CD4-positive, CD25-positive, alpha-beta regulatory T cell (primary cell): ENCODE measurements around the gene ACTR1A. TPM values are rescaled to one million over a fixed set of nuclear protein-coding genes. Genes with fewer than 3 reads are reported as not detected.

Experiments
- ATAC-seq, 2 donors: fragments of 150-1000 bp; cut with Tn5 transposase; one replicate each; pipeline ENCODE4 v1.10.0; 2021; ENCODE audit warnings: low read depth in 2 of 2, moderate number of reproducible peaks in 2 of 2, moderate library complexity in 1 of 2
- DNase-seq, 3 donors: peaks; one replicate each; pipeline versions ENCODE4 v3.0.0 to v3.0.0-alpha.2; 2012 to 2022; ENCODE audit warnings: mixed read lengths in 1 of 3
- H3K27ac ChIP-seq: one replicate; pipeline ENCODE4 v1.7.0; 2013; ENCODE audit warnings: mild to moderate bottlenecking, low read length; ENCODE audit not compliant: insufficient read depth, poor library complexity, severe bottlenecking
- H3K27me3 ChIP-seq: one replicate; pipeline ENCODE4 v1.7.0; 2013; ENCODE audit warnings: low read length; ENCODE audit not compliant: control insufficient read depth, insufficient read depth
- H3K36me3 ChIP-seq: one replicate; pipeline ENCODE4 v1.7.0; 2013; ENCODE audit warnings: mild to moderate bottlenecking, low read length, moderate library complexity; ENCODE audit not compliant: control insufficient read depth, insufficient read depth
- H3K4me1 ChIP-seq: 2 replicates; pipeline ENCODE4 v1.7.0; 2013; ENCODE audit warnings: mild to moderate bottlenecking, low read length; ENCODE audit not compliant: insufficient read depth, control insufficient read depth, poor library complexity, severe bottlenecking
- H3K4me3 ChIP-seq: one replicate; pipeline ENCODE4 v1.7.0; 2013; ENCODE audit warnings: low read depth, mild to moderate bottlenecking, low read length, moderate library complexity
- H3K9me3 ChIP-seq, 2 experiments: 1 replicate in 1 of 2; 2 replicates in 1 of 2; pipeline ENCODE4 v1.7.0; 2013; ENCODE audit warnings: low read length in 2 of 2, mild to moderate bottlenecking in 1 of 2, moderate library complexity in 1 of 2; ENCODE audit not compliant: control insufficient read depth in 2 of 2
- H3K27ac Mint-ChIP-seq, 3 donors: one replicate each; pipeline ENCODE4 v1.8.0; 2020 to 2022; ENCODE audit warnings: mild to moderate bottlenecking in 3 of 3, mixed read lengths in 3 of 3, moderate library complexity in 2 of 3
- H3K27me3 Mint-ChIP-seq: one replicate; pipeline ENCODE4 v1.8.0; 2022; ENCODE audit warnings: mild to moderate bottlenecking, mixed read lengths
- H3K36me3 Mint-ChIP-seq: one replicate; pipeline ENCODE4 v1.8.0; 2020; ENCODE audit warnings: mixed read lengths
- H3K4me1 Mint-ChIP-seq, 4 donors: one replicate each; pipeline ENCODE4 v1.8.0; 2020 to 2022; ENCODE audit warnings: mixed read lengths in 4 of 4, mild to moderate bottlenecking in 1 of 4
- H3K4me3 Mint-ChIP-seq, 4 donors: one replicate each; pipeline ENCODE4 v1.8.0; 2020 to 2022; ENCODE audit warnings: mild to moderate bottlenecking in 4 of 4, mixed read lengths in 4 of 4, moderate library complexity in 3 of 4
- H3K9me3 Mint-ChIP-seq, 7 donors: one replicate each; pipeline ENCODE4 v1.8.0; 2020 to 2022; ENCODE audit warnings: mixed read lengths in 7 of 7, mild to moderate bottlenecking in 3 of 7, moderate library complexity in 2 of 7
- polyA plus RNA-seq, 4 donors: library from polyadenylated mRNA; unstranded; fragments of 300-500 nt; fragmentation: Illumina TruSeq; gene quantifications; one replicate each; pipeline ENCODE4 v1.2.3, GENCODE V29; 2021
- total RNA-seq: library from RNA; stranded (reverse); gene quantifications from one replicate; pipeline ENCODE4 v1.2.3, GENCODE V29; 2022

The ACTR1A gene
- total and polyA plus RNA-seq, 5 donors from 2014 or later: 63.0 to 77.9 (median 74.7) TPM

GRCh38 chr10:102524746-102525145 lies 22.2 kb upstream of the ACTR1A start:
- no peak overlapping the region for H3K4me3 Mint-ChIP-seq
- Histone ChIP-seq H3K4me3 (no peak overlapping the region), H3K4me1 (no peaks in the 10 kb centered on the region), H3K27me3 (no peaks in the 10 kb centered on the region), H3K36me3 (peaks cover 12% of the 10 kb centered on the region), H3K27ac (no peak overlapping the region), H3K9me3 (no peaks in the 10 kb centered on the region)
- H3K36me3 Mint-ChIP-seq: peaks cover 26% of the 10 kb centered on the region
- H3K9me3 Mint-ChIP-seq: no peaks in the 10 kb centered on the region
- no peaks in the 10 kb centered on the region for H3K27me3 Mint-ChIP-seq
- DNase-seq (no peak), ATAC-seq (no peak)
- no peak overlapping the region for H3K27ac Mint-ChIP-seq
- peaks cover 7 to 26% (median 23%) of the 10 kb centered on the region in 4 donors for H3K4me1 Mint-ChIP-seq

- Mint-ChIP-seq H3K9me3 (no peaks in the 10 kb centered on the region), H3K36me3 (peaks cover 26% of the 10 kb centered on the region), H3K27me3 (no peaks in the 10 kb centered on the region), H3K27ac (peak overlapping the region in 1 of 3 donors; percentile 82), H3K4me1 (peaks cover 7 to 26% (median 22%) of the 10 kb centered on the region in 4 donors), H3K4me3 (no peak overlapping the region)
- Histone ChIP-seq H3K36me3 (peaks cover 12% of the 10 kb centered on the region), H3K27me3 (no peaks in the 10 kb centered on the region), H3K9me3 (no peaks in the 10 kb centered on the region), H3K4me3 (no peak overlapping the region), H3K4me1 (no peaks in the 10 kb centered on the region), H3K27ac (no peak overlapping the region)
- DNase-seq: no peak
- no peak for ATAC-seq
These were observed 20.9 kb upstream of the ACTR1A start for GRCh38 chr10:102523250-102524029.

DNA sequence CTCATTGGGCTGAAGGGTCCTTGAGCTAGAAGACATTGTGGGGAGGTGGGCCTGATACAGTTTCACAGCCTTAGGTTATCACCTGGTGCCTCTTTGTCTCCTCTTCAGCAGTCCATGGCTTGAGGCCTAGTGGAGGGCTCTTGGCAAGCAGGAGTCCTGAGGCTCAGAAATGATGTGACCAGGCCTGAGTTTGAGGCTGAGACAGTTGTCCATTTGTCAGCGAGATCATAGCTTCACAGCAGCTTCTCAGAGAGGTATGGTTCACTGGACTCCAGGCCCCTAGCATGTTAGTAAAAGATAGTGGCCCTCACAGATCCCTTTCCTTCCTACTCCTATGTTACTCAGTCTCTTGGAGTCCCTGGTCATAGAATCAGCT lies 20.4 kb upstream of the ACTR1A start:
- no peak overlapping the region for H3K27ac Mint-ChIP-seq
- ATAC-seq: no peak
- peaks cover 14% of the 10 kb centered on the region for H3K36me3 ChIP-seq
- no peaks in the 10 kb centered on the region for H3K4me1 ChIP-seq
- peaks cover 26% of the 10 kb centered on the region for H3K36me3 Mint-ChIP-seq
- no peak for DNase-seq
- no peak overlapping the region for H3K4me3 ChIP-seq
- no peaks in the 10 kb centered on the region for H3K27me3 Mint-ChIP-seq
- H3K4me1 Mint-ChIP-seq: peaks cover 7 to 25% (median 21%) of the 10 kb centered on the region in 4 donors
- H3K4me3 Mint-ChIP-seq: no peak overlapping the region
- no peaks in the 10 kb centered on the region for H3K27me3 ChIP-seq
- no peaks in the 10 kb centered on the region for H3K9me3 Mint-ChIP-seq
- H3K27ac ChIP-seq: no peak overlapping the region
- no peaks in the 10 kb centered on the region for H3K9me3 ChIP-seq

GRCh38 chr10:102519246-102519825 lies 16.8 kb upstream of the ACTR1A start:
- H3K27ac Mint-ChIP-seq: no peak overlapping the region

GRCh38 chr10:102517553-102517952 lies 15.0 kb upstream of the ACTR1A start:
- H3K4me1 Mint-ChIP-seq: peaks cover 12 to 26% (median 19%) of the 10 kb centered on the region in 4 donors
- Histone ChIP-seq H3K4me3 (no peak overlapping the region), H3K36me3 (peaks cover 32% of the 10 kb centered on the region), H3K27me3 (no peaks in the 10 kb centered on the region), H3K27ac (no peak overlapping the region), H3K9me3 (no peaks in the 10 kb centered on the region), H3K4me1 (no peaks in the 10 kb centered on the region)
- H3K4me3 Mint-ChIP-seq: no peak overlapping the region
- ATAC-seq (no peak), DNase-seq (no peak)
- H3K27me3 Mint-ChIP-seq: no peaks in the 10 kb centered on the region
- H3K27ac Mint-ChIP-seq: no peak overlapping the region
- no peaks in the 10 kb centered on the region for H3K9me3 Mint-ChIP-seq
- H3K36me3 Mint-ChIP-seq: peaks cover 23% of the 10 kb centered on the region

More at GRCh38 chr10:102519246-102519825, 16.8 kb upstream of the ACTR1A start:
- Histone ChIP-seq H3K9me3 (no peaks in the 10 kb centered on the region), H3K36me3 (peaks cover 24% of the 10 kb centered on the region), H3K27me3 (no peaks in the 10 kb centered on the region), H3K4me1 (no peaks in the 10 kb centered on the region), H3K4me3 (no peak overlapping the region), H3K27ac (no peak overlapping the region)
- ATAC-seq: no peak
- H3K9me3 Mint-ChIP-seq: no peaks in the 10 kb centered on the region
- H3K36me3 Mint-ChIP-seq: peaks cover 26% of the 10 kb centered on the region
- no peaks in the 10 kb centered on the region for H3K27me3 Mint-ChIP-seq
- no peak overlapping the region for H3K4me3 Mint-ChIP-seq
- DNase-seq: no peak
- peaks cover 12 to 26% (median 21%) of the 10 kb centered on the region in 4 donors for H3K4me1 Mint-ChIP-seq

- peaks cover 44% of the 10 kb centered on the region for H3K36me3 ChIP-seq
- H3K9me3 ChIP-seq: no peaks in the 10 kb centered on the region
- H3K4me3 ChIP-seq: no peak overlapping the region
- ATAC-seq (no peak), DNase-seq (no peak)
- no peak overlapping the region for H3K27ac Mint-ChIP-seq
- H3K4me3 Mint-ChIP-seq: no peak overlapping the region
- H3K9me3 Mint-ChIP-seq: no peaks in the 10 kb centered on the region
- H3K4me1 Mint-ChIP-seq: peaks cover 12 to 22% (median 14%) of the 10 kb centered on the region in 4 donors
- H3K27ac ChIP-seq: no peak overlapping the region
- H3K27me3 Mint-ChIP-seq: no peaks in the 10 kb centered on the region
- H3K4me1 ChIP-seq: no peaks in the 10 kb centered on the region
- H3K27me3 ChIP-seq: no peaks in the 10 kb centered on the region
- H3K36me3 Mint-ChIP-seq: peaks cover 25% of the 10 kb centered on the region
These were observed 13.2 kb upstream of the ACTR1A start for GRCh38 chr10:102515724-102516123.

DNA sequence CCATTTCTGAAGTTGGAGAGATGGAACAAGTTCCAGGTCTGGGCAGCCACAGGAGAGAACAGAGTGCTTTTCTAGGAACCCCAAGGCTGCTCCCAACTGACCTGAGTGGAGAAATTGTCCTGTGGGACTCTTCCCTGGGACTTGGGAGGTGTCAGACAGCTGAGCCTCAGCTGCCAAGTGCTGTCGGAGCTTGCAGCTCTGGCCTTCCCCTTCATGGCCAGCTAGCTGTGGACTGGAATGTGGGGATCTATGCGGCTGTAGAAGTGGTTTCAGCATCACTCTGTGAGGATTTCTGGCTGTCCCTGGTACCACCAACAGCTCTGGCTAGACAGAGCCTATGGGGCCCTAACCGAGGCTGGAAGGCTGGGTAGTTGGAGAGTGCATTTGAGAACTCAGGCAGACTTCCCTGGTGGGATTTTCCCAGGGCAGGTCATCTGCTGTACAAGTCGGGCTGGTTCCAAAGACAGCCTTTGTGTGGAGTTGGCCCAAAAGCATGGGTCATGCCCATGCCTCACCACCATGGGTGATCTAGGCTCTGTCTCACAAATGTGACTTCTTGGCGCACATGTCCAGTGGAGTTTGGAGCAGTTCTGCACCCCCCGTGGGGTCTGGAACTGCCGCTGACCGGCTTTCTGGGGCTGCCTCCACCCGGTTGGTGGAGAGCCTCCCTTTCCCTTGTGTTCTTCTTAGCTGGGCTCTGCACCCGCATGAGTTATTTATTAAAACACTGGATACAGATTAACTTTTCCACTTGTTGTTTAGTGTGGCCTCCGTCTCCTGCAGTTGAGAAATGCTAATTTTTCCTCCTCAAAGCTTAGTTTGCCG lies 12.2 kb upstream of the ACTR1A start:
- H3K27me3 ChIP-seq: no peaks in the 10 kb centered on the region
- no peaks in the 10 kb centered on the region for H3K4me1 ChIP-seq
- Mint-ChIP-seq H3K27me3 (no peaks in the 10 kb centered on the region), H3K36me3 (peaks cover 26% of the 10 kb centered on the region), H3K4me1 (peaks cover 7 to 19% (median 12%) of the 10 kb centered on the region in 4 donors), H3K27ac (no peak overlapping the region), H3K9me3 (no peaks in the 10 kb centered on the region), H3K4me3 (no peak overlapping the region)
- peaks cover 48% of the 10 kb centered on the region for H3K36me3 ChIP-seq
- no peak overlapping the region for H3K4me3 ChIP-seq
- DNase-seq: no peak
- no peak for ATAC-seq
- no peak overlapping the region for H3K27ac ChIP-seq
- no peaks in the 10 kb centered on the region for H3K9me3 ChIP-seq
